GM18951 (cell line): Measurements from ENCODE around the gene TMTC2.

ENCODE experiments used
- POLR2A ChIP-seq: IDR thresholded peaks from 4 replicates; pipeline ENCODE4 v1.6.1; 2011; ENCODE audit warnings: mild to moderate bottlenecking; ENCODE audit not compliant: insufficient read length, insufficient read depth; ENCODE audit errors: extremely low read depth
- in situ Hi-C: fragments of 300-500 bp; cut with MboI; formaldehyde crosslinking; loops from one replicate; pipeline ENCODE4 v1.12.0; 2022; ENCODE audit warnings: low sequenced_read_pairs, mixed read lengths, inconsistent platforms; ENCODE audit not compliant: unreplicated experiment

TMTC2 gene

GRCh38 chr12:83016218-83016835 is 329.6 kb downstream of the TMTC2 start:
- in situ Hi-C loops = no loop called here
- no peak for TF ChIP-seq POLR2A

GRCh38 chr12:83016991-83017390 is 330.3 kb downstream of the TMTC2 start:
- TF ChIP-seq POLR2A = no peak
- in situ Hi-C loops = no loop called here

- no peak for TF ChIP-seq POLR2A
- in situ Hi-C loops = no loop called here
These were observed 331.4 kb downstream of the TMTC2 start for GRCh38 chr12:83018088-83018487.

GRCh38 chr12:83027021-83027723 is 340.5 kb downstream of the TMTC2 start:
- in situ Hi-C loops = no loop called here
- TF ChIP-seq POLR2A = no peak

- TF ChIP-seq POLR2A = no peak
- in situ Hi-C loops = no loop called here
These were observed 344.5 kb downstream of the TMTC2 start for GRCh38 chr12:83031196-83031595.

- in situ Hi-C loops = no loop called here
- TF ChIP-seq POLR2A = no peak
These were observed 350.1 kb downstream of the TMTC2 start for GRCh38 chr12:83036847-83037246.

- in situ Hi-C loops = no loop called here
- no peak for TF ChIP-seq POLR2A
These were observed 352.7 kb downstream of the TMTC2 start for GRCh38 chr12:83039413-83039812.

GRCh38 chr12:83040339-83040738 is 353.6 kb downstream of the TMTC2 start:
- in situ Hi-C loops = no loop called here
- no peak for TF ChIP-seq POLR2A

GRCh38 chr12:83040991-83041390 is 354.3 kb downstream of the TMTC2 start:
- no peak for TF ChIP-seq POLR2A
- in situ Hi-C loops = no loop called here

- in situ Hi-C loops = no loop called here
- no peak for TF ChIP-seq POLR2A
These were observed 355.9 kb downstream of the TMTC2 start for GRCh38 chr12:83042441-83043200.

- in situ Hi-C loops = no loop called here
- no peak for TF ChIP-seq POLR2A
These were observed 358.0 kb downstream of the TMTC2 start for GRCh38 chr12:83044736-83045135.

GRCh38 chr12:83046019-83046418 is 359.3 kb downstream of the TMTC2 start:
- in situ Hi-C loops = no loop called here
- no peak for TF ChIP-seq POLR2A

GRCh38 chr12:83049306-83049705 is 362.6 kb downstream of the TMTC2 start:
- in situ Hi-C loops = no loop called here
- no peak for TF ChIP-seq POLR2A
